MM.1S (cell line): ENCODE data around the gene BBIP1.

Experiments
- DNase-seq: peaks from one replicate; pipeline ENCODE4 v3.0.0-alpha.2; 2015
- H2AFZ ChIP-seq: fragments of 300-600 bp; sonication (generic); 2 replicates; pipeline ENCODE4 v1.6.0; 2016; ENCODE audit warnings: antibody characterized with exemption, low read length
- H3F3A ChIP-seq: fragments of 300-600 bp; sonication (generic); 2 replicates; pipeline ENCODE4 v1.6.1; 2016; ENCODE audit warnings: mild to moderate bottlenecking, antibody characterized with exemption, low read length, moderate library complexity, mixed read lengths; ENCODE audit not compliant: insufficient read depth
- H3K27ac ChIP-seq: fragments of 300-600 bp; sonication (generic); 2 replicates; pipeline ENCODE4 v1.5.1; 2016; ENCODE audit warnings: mild to moderate bottlenecking, low read length
- H3K27me3 ChIP-seq: fragments of 300-600 bp; sonication (generic); replicated peaks from 2 replicates; pipeline ENCODE4 v1.6.0; 2016; ENCODE audit warnings: low read length; ENCODE audit not compliant: insufficient read depth
- H3K36me3 ChIP-seq: fragments of 300-600 bp; sonication (generic); replicated peaks from 2 replicates; pipeline ENCODE4 v1.6.1; 2016; ENCODE audit warnings: mild to moderate bottlenecking, low read length, mixed read lengths; ENCODE audit not compliant: insufficient read depth
- H3K4me1 ChIP-seq: fragments of 300-600 bp; sonication (generic); 2 replicates; pipeline ENCODE4 v1.6.1; 2016; ENCODE audit warnings: low read length, mixed read lengths
- H3K4me2 ChIP-seq: fragments of 300-600 bp; sonication (generic); 2 replicates; pipeline ENCODE4 v1.6.0; 2016; ENCODE audit warnings: low read depth, low read length
- H3K4me3 ChIP-seq: fragments of 300-600 bp; sonication (generic); 2 replicates; pipeline ENCODE4 v1.5.1; 2016; ENCODE audit warnings: low read length, mixed read lengths
- H3K79me2 ChIP-seq: fragments of 300-600 bp; sonication (generic); 2 replicates; pipeline ENCODE4 v1.6.1; 2016; ENCODE audit warnings: mixed run types, low read length, mixed read lengths
- H3K9ac ChIP-seq: fragments of 300-600 bp; sonication (generic); 2 replicates; pipeline ENCODE4 v1.6.1; 2016; ENCODE audit warnings: low read length, mixed read lengths
- H3K9me2 ChIP-seq: fragments of 300-600 bp; sonication (generic); replicated peaks from 2 replicates; pipeline ENCODE4 v1.6.1; 2016; ENCODE audit warnings: mild to moderate bottlenecking, low read length, mixed read lengths; ENCODE audit not compliant: insufficient read depth
- H3K9me3 ChIP-seq: fragments of 300-600 bp; sonication (generic); replicated peaks from 2 replicates; pipeline ENCODE4 v1.6.1; 2016; ENCODE audit warnings: mild to moderate bottlenecking, low read length, mixed read lengths; ENCODE audit not compliant: insufficient read depth
- H4K20me1 ChIP-seq: fragments of 300-600 bp; sonication (generic); 2 replicates; pipeline ENCODE4 v1.6.1; 2016; ENCODE audit warnings: mild to moderate bottlenecking, low read length, moderate library complexity, mixed read lengths; ENCODE audit not compliant: insufficient read depth
- CTCF ChIP-seq: fragments of 300-600 bp; sonication (generic); IDR thresholded peaks from 2 replicates; pipeline ENCODE4 v1.5.1; 2016; ENCODE audit warnings: antibody characterized with exemption, low read length, mixed read lengths
- EZH2 ChIP-seq: fragments of 300-600 bp; sonication (generic); optimal IDR thresholded peaks from 2 replicates; pipeline ENCODE3; 2017; ENCODE audit warnings: low read depth, mild to moderate bottlenecking, antibody characterized with exemption, low read length, mixed read lengths
- EZH2phosphoT487 ChIP-seq: fragments of 300-600 bp; sonication (generic); IDR thresholded peaks from 2 replicates; pipeline ENCODE4 v1.6.1; 2018; ENCODE audit warnings: antibody characterized with exemption, low read length

Gene BBIP1

GRCh38 chr10:110947061-110947595 is 28.1 kb upstream of the BBIP1 start:
- no peaks in the 10 kb centered on the region for H3K9me2 ChIP-seq
- H2AFZ ChIP-seq: no peak overlapping the region
- 0 out of 2 replicates have a peak, but pooled peaks cover 5% of the 10 kb centered on the region for H3K36me3 ChIP-seq
- H3K9ac ChIP-seq: no peak overlapping the region
- H3K4me2 ChIP-seq: no peak overlapping the region
- H3F3A ChIP-seq: no peaks in the 10 kb centered on the region
- peaks cover 3% of the 10 kb centered on the region; the same call in 1 of the 2 replicates for H3K4me1 ChIP-seq
- DNase-seq: no peak
- peaks cover 56% of the 10 kb centered on the region for H3K79me2 ChIP-seq
- H3K27ac ChIP-seq: no peak overlapping the region
- H3K27me3 ChIP-seq: no peaks in the 10 kb centered on the region
- TF ChIP-seq EZH2phosphoT487 (no peak), CTCF (no peak), EZH2 (no peak)
- H3K9me3 ChIP-seq: no peaks in the 10 kb centered on the region
- H3K4me3 ChIP-seq: no peak overlapping the region
- no peaks in the 10 kb centered on the region for H4K20me1 ChIP-seq

- TF ChIP-seq CTCF: no peak
- TF ChIP-seq EZH2phosphoT487: no peak
- no peak for TF ChIP-seq EZH2
- H3K27me3 ChIP-seq: no peaks in the 10 kb centered on the region
- no peaks in the 10 kb centered on the region for H3K9me2 ChIP-seq
- H3K36me3 ChIP-seq: 0 out of 2 replicates have a peak, but pooled peaks cover 5% of the 10 kb centered on the region
- H3K9ac ChIP-seq: no peak overlapping the region
- no peak overlapping the region for H3K4me3 ChIP-seq
- no peaks in the 10 kb centered on the region for H4K20me1 ChIP-seq
- no peak overlapping the region for H2AFZ ChIP-seq
- DNase-seq: no peak
- H3K4me2 ChIP-seq: no peak overlapping the region
- H3K79me2 ChIP-seq: peaks cover 60% of the 10 kb centered on the region
- no peaks in the 10 kb centered on the region for H3F3A ChIP-seq
- H3K27ac ChIP-seq: no peak overlapping the region
- H3K4me1 ChIP-seq: peaks cover 3% of the 10 kb centered on the region; the same call in 1 of the 2 replicates
- H3K9me3 ChIP-seq: no peaks in the 10 kb centered on the region
These were observed 27.5 kb upstream of the BBIP1 start for GRCh38 chr10:110946496-110946895.

GRCh38 chr10:110944792-110945396 is 25.9 kb upstream of the BBIP1 start:
- Histone ChIP-seq H3K9me2 (no peaks in the 10 kb centered on the region), H3K4me2 (no peak overlapping the region), H3K27me3 (no peaks in the 10 kb centered on the region), H3K4me3 (no peak overlapping the region), H3K27ac (no peak overlapping the region), H4K20me1 (no peaks in the 10 kb centered on the region), H3F3A (no peaks in the 10 kb centered on the region), H3K79me2 (peaks cover 76% of the 10 kb centered on the region), H2AFZ (no peak overlapping the region), H3K9ac (no peak overlapping the region), H3K4me1 (peaks cover 3% of the 10 kb centered on the region; the same call in 1 of the 2 replicates), H3K9me3 (no peaks in the 10 kb centered on the region), H3K36me3 (0 out of 2 replicates have a peak, but pooled peaks cover 5% of the 10 kb centered on the region)
- no peak for DNase-seq
- TF ChIP-seq EZH2phosphoT487 (no peak), EZH2 (no peak), CTCF (no peak)
